ENCODE measurements around the gene C19orf12.
"Not testable (repeated sequence)": the region's sequence is repeated elsewhere in the genome, so short reads cannot be mapped to it uniquely, and the experiment has no call there.

Gene C19orf12

DNA sequence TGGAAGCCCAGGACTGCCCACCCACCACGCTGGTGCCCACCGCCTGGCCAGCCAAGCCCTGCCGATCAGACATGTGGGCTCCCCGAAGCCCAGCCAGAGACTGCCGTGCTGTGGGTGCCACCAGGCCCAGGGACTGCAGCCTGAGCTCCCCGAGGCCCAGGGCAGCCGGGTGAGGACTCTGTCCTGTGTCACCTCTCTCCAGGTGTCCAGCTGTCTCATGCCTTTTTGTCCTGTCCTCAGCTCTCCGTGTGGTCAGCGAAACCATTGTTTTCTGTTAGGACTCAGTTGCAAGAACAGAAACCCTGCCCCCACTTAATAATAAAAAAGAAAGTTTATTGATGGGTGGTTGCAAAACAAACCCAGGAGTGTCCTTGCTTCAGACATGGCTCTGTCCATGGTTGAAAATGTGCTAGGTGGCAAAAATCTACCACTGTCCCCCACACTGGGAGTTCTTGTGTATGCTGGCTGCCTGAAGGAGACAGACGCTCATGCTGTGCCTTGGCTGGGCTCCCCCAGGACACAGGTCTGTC, 39.9 kb downstream of the C19orf12 start:
- DNase-seq = no peak

DNA sequence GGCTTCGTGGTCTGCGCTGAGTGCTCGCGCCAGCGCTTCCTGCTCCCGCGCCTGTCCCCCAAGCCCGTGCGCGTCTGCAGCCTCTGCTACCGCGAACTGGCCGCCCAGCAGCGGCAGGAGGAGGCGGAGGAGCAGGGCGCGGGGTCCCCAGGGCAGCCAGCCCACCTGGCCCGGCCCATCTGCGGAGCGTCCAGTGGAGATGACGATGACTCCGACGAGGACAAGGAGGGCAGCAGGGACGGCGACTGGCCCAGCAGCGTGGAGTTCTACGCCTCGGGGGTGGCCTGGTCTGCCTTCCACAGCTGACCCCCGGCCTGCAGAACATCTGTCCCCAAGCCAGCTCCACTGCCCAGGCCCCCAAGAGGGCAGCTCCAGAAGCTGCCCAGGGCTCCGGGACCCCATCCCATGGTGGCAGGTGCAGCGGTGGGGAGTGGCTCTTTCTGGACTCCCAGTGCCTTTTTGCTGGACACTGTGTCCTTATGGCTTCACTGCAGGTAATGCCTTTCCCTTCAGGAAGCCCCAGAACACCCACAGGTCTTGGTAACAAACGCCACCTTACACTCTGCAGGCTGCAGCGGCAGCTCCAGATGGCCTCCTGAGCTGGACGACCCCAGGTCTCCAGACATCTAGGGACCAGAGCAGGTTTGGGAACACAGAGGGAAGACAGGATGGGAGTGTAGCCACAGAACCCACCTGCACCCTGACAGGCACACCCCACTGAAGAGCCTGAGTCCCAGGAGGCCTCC, 40.5 kb downstream of the C19orf12 start:
- DNase-seq = no peak

GRCh38 chr19:29673451-29674371, 41.4 kb downstream of the C19orf12 start:
- DNase-seq = no peak

- DNase-seq = no peak
Observed at GRCh38 chr19:29672933-29673336, 42.1 kb downstream of the C19orf12 start.

DNA sequence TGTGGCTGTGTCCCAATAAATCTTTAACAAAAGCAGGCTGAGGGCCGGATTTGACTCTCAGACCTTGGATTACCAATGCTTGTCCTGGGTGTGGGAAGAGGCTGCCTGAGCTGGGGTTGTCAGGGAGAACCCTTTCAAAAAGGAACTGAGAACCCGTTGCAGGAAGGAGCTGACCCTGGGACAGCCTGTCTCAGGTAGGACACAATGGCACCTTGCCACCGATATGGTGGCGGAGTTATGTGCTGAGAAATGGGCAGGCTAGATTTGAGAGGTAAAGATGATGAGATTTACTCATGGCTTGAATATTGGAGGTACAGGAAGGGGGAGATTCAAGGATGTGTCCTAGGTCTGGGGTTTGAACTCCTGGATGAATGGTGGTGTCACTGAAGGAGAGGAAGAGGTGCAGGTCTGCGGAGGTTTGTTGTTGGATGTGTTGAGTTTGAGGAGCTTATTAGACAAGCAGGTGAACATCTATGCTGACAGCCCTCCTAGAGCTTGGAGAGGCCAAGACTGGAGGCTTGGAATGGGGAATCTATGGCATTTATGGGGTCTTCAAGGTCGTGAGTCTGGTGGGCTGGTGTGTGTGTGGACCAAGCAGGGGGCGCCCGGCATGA, 42.6 kb downstream of the C19orf12 start:
- no peak for DNase-seq

DNA sequence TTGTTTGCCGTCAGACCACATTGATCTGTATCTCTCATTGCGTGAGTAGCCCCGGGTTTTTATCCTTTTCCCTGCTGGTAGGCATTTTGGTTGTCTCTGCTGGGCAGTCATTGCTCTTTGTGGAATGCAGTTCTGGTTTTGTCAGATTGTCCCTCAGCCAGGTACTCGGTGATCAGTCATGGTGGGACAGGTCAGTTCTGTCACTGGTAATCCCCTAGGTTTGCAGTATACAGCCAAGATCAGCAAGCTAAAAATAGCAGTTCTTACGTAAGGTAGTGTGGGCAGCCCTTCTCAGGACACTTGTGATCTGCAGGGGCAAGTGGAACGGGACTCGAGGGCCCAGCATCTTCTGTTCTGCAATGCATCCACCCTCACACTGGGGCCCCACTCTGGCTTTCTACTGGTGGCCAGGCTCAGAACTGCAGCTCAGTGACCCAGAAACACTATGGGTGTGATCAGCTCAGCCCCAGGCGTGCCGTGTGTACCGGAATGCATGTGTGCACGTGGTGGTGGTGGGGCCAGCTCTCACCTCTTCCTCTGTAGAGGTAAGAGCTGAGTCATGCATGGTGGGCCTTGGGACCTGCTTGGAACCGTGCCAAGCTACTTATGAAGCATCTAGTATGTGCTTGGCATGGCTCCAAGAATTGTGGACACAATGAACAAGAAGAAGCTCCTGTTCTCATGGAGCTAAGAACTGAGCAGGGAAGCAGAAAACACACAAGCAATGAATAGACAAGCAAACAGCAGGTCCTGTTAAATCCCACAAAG, 43.5 kb downstream of the C19orf12 start:
- no peak for DNase-seq

DNA sequence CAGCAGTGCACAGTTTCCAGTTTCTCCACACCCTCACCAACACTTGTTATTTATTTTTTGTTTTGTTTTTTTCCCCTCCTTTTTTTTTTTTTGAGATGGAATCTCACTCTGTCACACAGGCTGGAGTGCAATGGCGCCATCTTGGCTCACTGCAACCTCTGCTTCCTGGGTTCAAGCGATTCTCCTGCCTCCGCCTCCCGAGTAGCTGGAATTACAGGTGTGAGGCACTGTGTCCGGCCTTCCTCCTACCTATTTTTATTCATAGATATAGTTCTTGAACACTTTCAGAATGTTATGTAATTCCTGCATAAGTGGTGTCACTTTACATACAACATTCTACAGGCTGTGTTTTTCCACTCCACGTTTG, 44.1 kb downstream of the C19orf12 start:
- DNase-seq = not testable (repeated sequence)

DNA sequence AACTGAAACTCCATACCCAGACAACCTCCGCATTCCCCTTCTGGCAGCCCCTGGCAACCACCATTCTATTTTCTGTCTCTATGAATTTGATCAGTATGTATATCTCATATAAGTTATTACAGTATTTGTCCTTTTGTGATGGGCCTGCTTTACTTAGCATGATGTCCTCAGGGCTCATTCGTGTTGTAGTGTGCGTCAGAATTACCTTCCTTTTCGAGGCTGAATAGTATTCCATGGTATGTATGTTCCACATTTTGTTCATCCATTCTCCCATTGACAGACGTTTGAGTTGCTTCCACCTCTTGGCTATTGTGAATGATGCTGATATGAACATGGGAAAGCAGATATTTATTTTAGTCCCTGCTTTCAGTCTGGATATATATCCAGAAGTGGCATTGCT, 44.8 kb downstream of the C19orf12 start:
- DNase-seq = no peak

GRCh38 chr19:29668746-29669609, 46.1 kb downstream of the C19orf12 start:
- DNase-seq = no peak

GRCh38 chr19:29667901-29668341, 47.1 kb downstream of the C19orf12 start:
- no peak for DNase-seq

DNA sequence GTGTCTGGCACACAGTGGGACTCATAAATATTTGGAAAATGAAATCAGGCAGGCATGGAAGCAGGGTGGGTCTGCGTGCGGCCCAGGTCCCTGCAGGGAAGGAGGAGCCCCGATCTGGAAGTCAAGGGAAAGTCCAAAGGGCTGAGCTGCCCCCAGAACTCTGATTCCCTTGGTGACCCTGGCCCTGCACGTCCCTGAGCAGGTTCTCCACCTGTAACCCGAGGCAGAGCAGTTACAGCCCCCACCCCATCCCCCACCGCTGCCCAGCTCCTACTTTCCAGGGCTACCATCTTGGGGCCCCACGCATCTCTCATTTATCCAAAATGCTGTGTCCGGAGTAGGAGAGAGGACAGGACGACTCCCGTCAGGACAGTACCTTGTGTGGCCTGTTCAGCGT, 47.7 kb downstream of the C19orf12 start:
- no peak for DNase-seq

GRCh38 chr19:29666578-29667386, 48.3 kb downstream of the C19orf12 start:
- no peak for DNase-seq

DNA sequence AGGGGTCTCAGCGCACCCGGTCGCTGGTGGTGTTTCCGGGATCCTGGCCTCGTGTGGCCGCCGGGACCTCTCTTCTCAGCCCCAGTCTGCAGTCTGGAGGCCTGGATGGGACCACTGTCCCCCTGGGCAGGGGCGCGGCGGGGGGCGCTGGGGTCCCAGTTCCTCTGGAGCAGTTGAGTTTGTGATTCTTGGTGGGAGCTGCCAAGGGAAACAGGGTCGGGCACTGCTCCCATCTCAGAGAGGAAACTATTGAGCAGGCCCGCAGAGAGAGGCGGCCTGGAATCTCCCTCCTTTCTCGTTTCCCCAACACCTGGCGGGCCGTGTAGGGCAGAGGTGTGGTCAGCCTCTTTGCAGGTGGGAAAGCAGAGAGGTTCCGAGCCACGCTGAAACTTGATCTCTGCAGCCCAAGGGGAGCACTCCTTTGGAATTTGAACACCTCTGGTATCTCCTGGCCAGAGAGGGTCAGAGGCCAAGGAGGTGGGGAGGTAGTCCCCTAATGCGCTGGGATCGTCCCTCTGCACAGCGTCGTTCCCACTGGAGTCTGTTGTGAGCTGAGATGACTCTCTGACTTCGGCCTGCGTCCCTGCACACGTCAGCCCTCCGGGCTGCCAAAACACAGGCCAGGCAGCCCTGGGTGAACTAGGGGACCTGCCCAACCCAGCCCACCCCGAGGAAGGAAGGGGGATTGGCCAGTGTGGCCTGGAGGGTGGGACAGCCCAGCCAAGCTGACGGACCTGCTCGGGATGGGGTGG, 49.1 kb downstream of the C19orf12 start:
- no peak for DNase-seq

- peak; percentile 16 for DNase-seq
Observed at GRCh38 chr19:29665215-29665825, 49.7 kb downstream of the C19orf12 start, which contains the start of gene PLEKHF1. Gene PLEKHF1, plus strand, starts transcription at chr19:29665461. Its CDS starts 8,379 bp downstream, at chr19:29673840.

GRCh38 chr19:29664753-29665214, 50.3 kb downstream of the C19orf12 start:
- DNase-seq = no peak

- DNase-seq = no peak
Observed at GRCh38 chr19:29663861-29664752, 51.0 kb downstream of the C19orf12 start.

- DNase-seq = no peak
Observed at GRCh38 chr19:29662604-29663404, 52.3 kb downstream of the C19orf12 start.
